Fibroblast of mammary gland (primary cell): ENCODE data around the gene PTPN5.

Experiments used
- DNase-seq: peaks from one replicate; pipeline ENCODE4 v3.0.0-alpha.2; 2010; ENCODE audit warnings: low read depth
- H3K4me3 ChIP-seq: 2 replicates; pipeline ENCODE4 v1.5.1; 2011; ENCODE audit warnings: low read depth, mild to moderate bottlenecking, low read length, moderate library complexity; ENCODE audit not compliant: control insufficient read depth
- CTCF ChIP-seq: conservative IDR thresholded peaks from 2 replicates; pipeline ENCODE4 v1.5.1; 2011; ENCODE audit warnings: low read depth, low read length, inconsistent platforms; ENCODE audit not compliant: control insufficient read depth, insufficient read depth

The PTPN5 gene

DNA sequence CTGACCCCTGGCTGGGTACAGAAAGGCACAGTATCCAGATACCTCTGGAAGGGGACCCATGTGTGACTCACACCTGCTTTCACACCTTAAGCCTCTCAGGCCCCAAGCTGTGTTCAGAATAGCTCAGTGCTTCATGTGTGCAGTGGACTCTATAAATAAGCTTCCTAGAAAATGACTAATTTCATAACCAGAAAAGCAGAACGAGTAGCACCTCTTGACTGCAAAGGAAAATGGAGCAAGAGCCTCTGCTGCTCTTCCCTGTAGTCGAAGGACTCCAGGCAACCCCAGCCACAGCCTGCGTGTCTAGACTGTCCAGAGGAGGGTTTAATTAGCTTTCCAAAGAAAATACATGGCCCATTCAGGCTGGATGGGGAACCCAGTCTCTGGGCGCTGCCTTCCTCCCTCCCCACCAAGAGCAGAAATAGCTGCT lies 23.1 kb downstream of the PTPN5 start:
- TF ChIP-seq CTCF: no peak
- DNase-seq: no peak
- no peak overlapping the region for H3K4me3 ChIP-seq

DNA sequence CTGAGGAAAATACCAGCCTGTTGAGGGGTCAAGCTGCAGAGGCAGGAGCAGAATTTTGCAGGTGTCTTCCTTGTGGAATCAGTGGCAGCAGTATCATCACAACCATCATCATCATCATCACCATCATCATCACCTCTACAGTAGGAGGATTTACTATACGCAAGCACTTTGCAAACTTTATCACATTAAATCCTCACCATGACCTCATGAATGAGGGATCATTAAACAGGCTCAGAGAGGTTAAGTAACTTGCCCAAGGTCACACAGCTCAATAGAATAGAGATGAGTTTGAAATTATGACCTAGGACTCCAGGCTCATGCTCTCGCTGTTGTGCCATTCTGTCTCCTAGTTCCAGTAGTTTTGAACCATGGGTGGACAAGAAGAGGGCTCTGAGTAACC lies 25.6 kb downstream of the PTPN5 start:
- no peak for TF ChIP-seq CTCF
- H3K4me3 ChIP-seq: no peak overlapping the region
- DNase-seq: no peak

GRCh38 chr11:18765554-18765953 lies 26.0 kb downstream of the PTPN5 start:
- no peak overlapping the region for H3K4me3 ChIP-seq
- DNase-seq: peak; percentile 44
- no peak for TF ChIP-seq CTCF

- no peak for DNase-seq
- H3K4me3 ChIP-seq: no peak overlapping the region
- no peak for TF ChIP-seq CTCF
These were observed 29.9 kb downstream of the PTPN5 start for GRCh38 chr11:18761741-18762140.

- TF ChIP-seq CTCF: no peak
- no peak for DNase-seq
- no peak overlapping the region for H3K4me3 ChIP-seq
These were observed 30.5 kb downstream of the PTPN5 start for GRCh38 chr11:18761144-18761543.

DNA sequence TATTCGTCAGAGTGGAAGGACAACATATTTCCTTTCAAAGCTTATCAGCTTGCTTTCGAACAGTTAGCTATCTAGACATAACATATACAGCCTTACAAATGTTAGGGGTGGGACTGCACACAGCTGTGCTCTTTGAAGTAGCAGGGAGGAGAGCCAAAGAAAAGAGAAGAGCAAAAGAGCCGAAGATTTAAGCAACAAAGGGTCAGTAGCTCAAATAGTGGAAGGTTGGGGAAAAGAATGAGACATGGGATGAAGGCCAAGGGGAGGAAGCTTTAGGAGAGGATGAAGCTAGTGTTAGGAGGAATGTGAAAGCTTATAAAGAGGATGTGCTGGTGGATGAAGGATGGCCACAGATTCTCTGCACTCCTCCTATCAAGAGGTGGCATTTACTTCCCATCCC lies 33.8 kb downstream of the PTPN5 start:
- DNase-seq: no peak
- H3K4me3 ChIP-seq: no peak overlapping the region
- TF ChIP-seq CTCF: no peak

DNA sequence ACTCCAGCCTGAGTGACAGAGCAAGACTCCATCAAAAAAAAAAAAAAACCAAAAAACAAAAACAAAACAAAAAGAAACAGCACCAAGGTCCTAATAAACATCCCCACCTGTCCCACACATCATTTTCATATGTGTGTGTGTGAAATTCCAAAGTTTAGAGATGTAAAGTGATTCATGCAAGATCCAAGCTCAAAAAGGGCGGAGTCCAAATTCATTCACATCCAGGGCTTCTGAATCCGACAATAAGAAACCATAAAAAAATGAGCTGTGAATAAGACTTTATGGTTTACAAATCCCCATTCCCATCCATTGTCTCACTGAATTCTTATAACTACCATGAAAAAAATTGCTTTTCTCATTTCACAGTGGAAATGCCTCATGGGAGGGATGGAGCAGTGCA lies 34.7 kb downstream of the PTPN5 start:
- no peak for DNase-seq
- TF ChIP-seq CTCF: no peak
- no peak overlapping the region for H3K4me3 ChIP-seq
